IPS-18a (cell line): ENCODE data around the gene AMH.

Source experiments
- H3K27ac ChIP-seq: one replicate; pipeline ENCODE4 v1.5.1; 2013; ENCODE audit warnings: low read length
- H3K27me3 ChIP-seq: one replicate; pipeline ENCODE4 v1.6.1; 2013; ENCODE audit warnings: mild to moderate bottlenecking, low read length; ENCODE audit not compliant: control insufficient read depth, insufficient read depth
- H3K36me3 ChIP-seq: one replicate; pipeline ENCODE4 v1.6.1; 2013; ENCODE audit warnings: low read depth, low read length; ENCODE audit not compliant: control insufficient read depth
- H3K4me1 ChIP-seq: one replicate; pipeline ENCODE4 v1.6.1; 2013; ENCODE audit warnings: low read depth, low read length; ENCODE audit not compliant: control insufficient read depth
- H3K4me3 ChIP-seq: one replicate; pipeline ENCODE4 v1.5.1; 2013; ENCODE audit warnings: low read length
- H3K9ac ChIP-seq: one replicate; pipeline ENCODE4 v1.6.1; 2013; ENCODE audit warnings: mild to moderate bottlenecking, low read length, moderate library complexity
- H3K9me3 ChIP-seq: one replicate; pipeline ENCODE4 v1.6.1; 2013; ENCODE audit warnings: low read depth, low read length; ENCODE audit not compliant: control insufficient read depth

AMH gene

GRCh38 chr19:2223959-2224358, 25.2 kb upstream of the AMH start:
- H3K9ac ChIP-seq: no peak overlapping the region
- H3K9me3 ChIP-seq: no peaks in the 10 kb centered on the region
- no peak overlapping the region for H3K4me3 ChIP-seq
- H3K27ac ChIP-seq: no peak overlapping the region
- no peaks in the 10 kb centered on the region for H3K27me3 ChIP-seq
- H3K4me1 ChIP-seq: no peaks in the 10 kb centered on the region
- H3K36me3 ChIP-seq: peaks cover 19% of the 10 kb centered on the region

GRCh38 chr19:2224754-2225349, 24.3 kb upstream of the AMH start:
- Histone ChIP-seq H3K4me1 (no peaks in the 10 kb centered on the region), H3K9me3 (no peaks in the 10 kb centered on the region), H3K36me3 (peaks cover 21% of the 10 kb centered on the region), H3K27ac (no peak overlapping the region), H3K9ac (no peak overlapping the region), H3K27me3 (no peaks in the 10 kb centered on the region), H3K4me3 (no peak overlapping the region)

- Histone ChIP-seq H3K4me3 (no peak overlapping the region), H3K36me3 (peaks cover 20% of the 10 kb centered on the region), H3K4me1 (no peaks in the 10 kb centered on the region), H3K27me3 (no peaks in the 10 kb centered on the region), H3K27ac (no peak overlapping the region), H3K9ac (no peak overlapping the region), H3K9me3 (no peaks in the 10 kb centered on the region)
Observed at GRCh38 chr19:2225415-2226050, 23.6 kb upstream of the AMH start.

- H3K9me3 ChIP-seq: no peaks in the 10 kb centered on the region
- H3K4me3 ChIP-seq: no peak overlapping the region
- peaks cover 18% of the 10 kb centered on the region for H3K36me3 ChIP-seq
- H3K27me3 ChIP-seq: no peaks in the 10 kb centered on the region
- no peak overlapping the region for H3K9ac ChIP-seq
- no peak overlapping the region for H3K27ac ChIP-seq
- no peaks in the 10 kb centered on the region for H3K4me1 ChIP-seq
Observed at GRCh38 chr19:2226051-2226839, 22.9 kb upstream of the AMH start.

- peaks cover 18% of the 10 kb centered on the region for H3K36me3 ChIP-seq
- H3K9ac ChIP-seq: no peak overlapping the region
- H3K4me1 ChIP-seq: no peaks in the 10 kb centered on the region
- H3K4me3 ChIP-seq: no peak overlapping the region
- H3K27me3 ChIP-seq: no peaks in the 10 kb centered on the region
- H3K9me3 ChIP-seq: no peaks in the 10 kb centered on the region
- H3K27ac ChIP-seq: no peak overlapping the region
Observed at GRCh38 chr19:2226840-2227360, 22.2 kb upstream of the AMH start.

- Histone ChIP-seq H3K4me1 (no peaks in the 10 kb centered on the region), H3K9me3 (no peaks in the 10 kb centered on the region), H3K27ac (no peak overlapping the region), H3K9ac (no peak overlapping the region), H3K27me3 (no peaks in the 10 kb centered on the region), H3K4me3 (no peak overlapping the region), H3K36me3 (peaks cover 20% of the 10 kb centered on the region)
Observed at GRCh38 chr19:2227415-2228156, 21.5 kb upstream of the AMH start.

GRCh38 chr19:2228157-2229030, 20.7 kb upstream of the AMH start:
- H3K27me3 ChIP-seq: no peaks in the 10 kb centered on the region
- H3K9ac ChIP-seq: no peak overlapping the region
- no peaks in the 10 kb centered on the region for H3K4me1 ChIP-seq
- no peak overlapping the region for H3K4me3 ChIP-seq
- no peak overlapping the region for H3K27ac ChIP-seq
- H3K36me3 ChIP-seq: peaks cover 28% of the 10 kb centered on the region
- H3K9me3 ChIP-seq: no peaks in the 10 kb centered on the region

- H3K4me1 ChIP-seq: no peaks in the 10 kb centered on the region
- no peak overlapping the region for H3K4me3 ChIP-seq
- no peak overlapping the region for H3K27ac ChIP-seq
- H3K9me3 ChIP-seq: no peaks in the 10 kb centered on the region
- H3K27me3 ChIP-seq: no peaks in the 10 kb centered on the region
- no peak overlapping the region for H3K9ac ChIP-seq
- peaks cover 34% of the 10 kb centered on the region for H3K36me3 ChIP-seq
Observed at GRCh38 chr19:2229103-2230032, 19.8 kb upstream of the AMH start.

- Histone ChIP-seq H3K27ac (no peak overlapping the region), H3K4me3 (no peak overlapping the region), H3K27me3 (no peaks in the 10 kb centered on the region), H3K36me3 (peaks cover 34% of the 10 kb centered on the region), H3K4me1 (no peaks in the 10 kb centered on the region), H3K9ac (no peak overlapping the region), H3K9me3 (no peaks in the 10 kb centered on the region)
Observed at GRCh38 chr19:2230033-2230531, 19.0 kb upstream of the AMH start.
